ENCODE results near the gene LHFPL6.

DNA sequence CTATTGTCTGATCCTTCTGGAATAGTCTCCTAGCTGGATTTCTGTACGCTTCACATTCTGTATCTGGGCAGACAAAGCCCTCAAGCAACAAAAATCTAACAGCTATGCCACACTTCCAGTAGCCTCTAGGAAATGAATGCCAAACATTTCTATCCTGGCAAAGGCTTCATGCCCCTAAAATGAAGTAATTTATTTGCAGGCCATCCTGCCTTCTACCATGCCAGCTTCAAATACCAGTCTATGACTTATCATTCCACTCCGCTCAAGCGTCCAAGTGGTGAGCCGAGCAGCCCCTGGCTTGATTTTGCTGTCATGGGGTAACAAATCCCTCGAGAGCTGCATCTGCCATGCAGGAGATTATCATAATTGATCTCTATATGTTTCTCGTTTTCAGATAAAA, 86.9 kb downstream of the LHFPL6 start:
- TF ChIP-seq, protein P1, sequence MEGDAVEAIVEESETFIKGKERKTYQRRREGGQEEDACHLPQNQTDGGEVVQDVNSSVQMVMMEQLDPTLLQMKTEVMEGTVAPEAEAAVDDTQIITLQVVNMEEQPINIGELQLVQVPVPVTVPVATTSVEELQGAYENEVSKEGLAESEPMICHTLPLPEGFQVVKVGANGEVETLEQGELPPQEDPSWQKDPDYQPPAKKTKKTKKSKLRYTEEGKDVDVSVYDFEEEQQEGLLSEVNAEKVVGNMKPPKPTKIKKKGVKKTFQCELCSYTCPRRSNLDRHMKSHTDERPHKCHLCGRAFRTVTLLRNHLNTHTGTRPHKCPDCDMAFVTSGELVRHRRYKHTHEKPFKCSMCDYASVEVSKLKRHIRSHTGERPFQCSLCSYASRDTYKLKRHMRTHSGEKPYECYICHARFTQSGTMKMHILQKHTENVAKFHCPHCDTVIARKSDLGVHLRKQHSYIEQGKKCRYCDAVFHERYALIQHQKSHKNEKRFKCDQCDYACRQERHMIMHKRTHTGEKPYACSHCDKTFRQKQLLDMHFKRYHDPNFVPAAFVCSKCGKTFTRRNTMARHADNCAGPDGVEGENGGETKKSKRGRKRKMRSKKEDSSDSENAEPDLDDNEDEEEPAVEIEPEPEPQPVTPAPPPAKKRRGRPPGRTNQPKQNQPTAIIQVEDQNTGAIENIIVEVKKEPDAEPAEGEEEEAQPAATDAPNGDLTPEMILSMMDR (IDR thresholded peaks at IDR 0.05; ENCODE audit: insufficient read depth, low read depth, low read length): no peak
- TF ChIP-seq EZH2 (IDR thresholded peaks at IDR 0.05; ENCODE audit: insufficient read depth, low read length): no peak

All from astrocyte (in vitro differentiated cells and primary cell).